Osteoblast (primary cell): ENCODE data around the gene ZNF317. TPM values are rescaled to one million over a fixed set of nuclear protein-coding genes. Genes with fewer than 3 reads are reported as not detected.
"Not testable (repeated sequence)": the region's sequence is repeated elsewhere in the genome, so short reads cannot be mapped to it uniquely, and the experiment has no call there.

Experiments used
- DNase-seq: peaks from one replicate; pipeline ENCODE4 v3.0.0; 2011; ENCODE audit warnings: low spot score, mixed read lengths; ENCODE audit not compliant: insufficient read length; ENCODE audit errors: missing footprints
- H2AFZ ChIP-seq: 2 replicates; pipeline ENCODE4 v1.6.0; 2011; ENCODE audit warnings: mild to moderate bottlenecking, low read length
- H3K27ac ChIP-seq: 2 replicates; pipeline ENCODE4 v1.5.1; 2011; ENCODE audit warnings: mild to moderate bottlenecking, low read depth, low read length, moderate library complexity
- H3K27me3 ChIP-seq: 2 replicates; pipeline ENCODE4 v1.6.0; 2012; ENCODE audit warnings: mild to moderate bottlenecking, control low read depth, inconsistent platforms, low read length, moderate library complexity; ENCODE audit not compliant: insufficient read depth
- H3K36me3 ChIP-seq: 2 replicates; pipeline ENCODE4 v1.5.1; 2011; ENCODE audit warnings: mild to moderate bottlenecking, low read length, control low read depth, moderate library complexity; ENCODE audit not compliant: insufficient read depth
- H3K4me1 ChIP-seq: 2 replicates; pipeline ENCODE4 v1.5.1; 2011; ENCODE audit warnings: mild to moderate bottlenecking, low read length, control low read depth, moderate library complexity; ENCODE audit not compliant: insufficient read depth
- H3K4me2 ChIP-seq: 2 replicates; pipeline ENCODE4 v1.6.0; 2011; ENCODE audit warnings: mild to moderate bottlenecking, low read length; ENCODE audit not compliant: insufficient read depth
- H3K4me3 ChIP-seq: fragments of 200-600 bp; sonication (generic); 3 replicates; pipeline ENCODE4 v1.5.1; 2012; ENCODE audit warnings: mild to moderate bottlenecking, low read length, inconsistent platforms; ENCODE audit not compliant: insufficient read depth
- H3K79me2 ChIP-seq: 2 replicates; pipeline ENCODE4 v1.6.0; 2012; ENCODE audit warnings: mild to moderate bottlenecking, low read length, control low read depth, inconsistent platforms; ENCODE audit not compliant: insufficient read depth
- H3K9me3 ChIP-seq: 2 replicates; pipeline ENCODE4 v1.5.1; 2011; ENCODE audit warnings: low read depth, low read length, control low read depth
- H4K20me1 ChIP-seq: 2 replicates; pipeline ENCODE4 v1.6.0; 2012; ENCODE audit warnings: mild to moderate bottlenecking, low read length, control low read depth; ENCODE audit not compliant: insufficient read depth
- CTCF ChIP-seq: IDR thresholded peaks from 2 replicates; pipeline ENCODE4 v1.5.1; 2011; ENCODE audit warnings: mild to moderate bottlenecking, low read depth, low read length, moderate library complexity; ENCODE audit errors: extremely low read depth
- total RNA-seq: library from RNA; depleted of rRNA; stranded (reverse); fragments of >200 nt; gene quantifications from 2 replicates; pipeline ENCODE4 v1.2.3, GENCODE V29; 2012

Gene ZNF317
- total RNA-seq, 1 donor = 20.3 TPM

GRCh38 chr19:9178901-9179300 is 38.7 kb downstream of the ZNF317 start, which contains the start of gene OR7D2:
Gene OR7D2 (plus strand): TSS chr19:9178979. CDS start chr19:9185782, 6,803 bp downstream.
- Histone ChIP-seq H3K4me2 (no peak within 1 kb of the TSS), H3K27me3 (no peaks in the 10 kb centered on the region), H3K27ac (no peak within 1 kb of the TSS), H3K36me3 (no peaks in the 10 kb centered on the region), H3K4me1 (no peaks in the 10 kb centered on the region), H3K79me2 (no peaks in the 10 kb centered on the region), H4K20me1 (no peaks in the 10 kb centered on the region), H3K4me3 (no peak within 1 kb of the TSS), H3K9me3 (no peaks in the 10 kb centered on the region), H2AFZ (no peak within 1 kb of the TSS)
- TF ChIP-seq CTCF = no peak
- DNase-seq = no peak

GRCh38 chr19:9183000-9183399 is 42.8 kb downstream of the ZNF317 start:
- no peak for DNase-seq
- no peaks in the 10 kb centered on the region for H4K20me1 ChIP-seq
- no peaks in the 10 kb centered on the region for H3K27me3 ChIP-seq

GRCh38 chr19:9187191-9187590 is 47.0 kb downstream of the ZNF317 start:
- Histone ChIP-seq H3K27me3 (no peaks in the 10 kb centered on the region), H3K27ac (no peak overlapping the region), H3K36me3 (no peaks in the 10 kb centered on the region), H3K4me1 (no peaks in the 10 kb centered on the region), H2AFZ (no peak overlapping the region), H3K4me3 (no peak overlapping the region), H3K79me2 (no peaks in the 10 kb centered on the region), H3K4me2 (no peak overlapping the region), H4K20me1 (no peaks in the 10 kb centered on the region), H3K9me3 (no peaks in the 10 kb centered on the region)
- no peak for DNase-seq
- no peak for TF ChIP-seq CTCF

More at GRCh38 chr19:9183000-9183399, 42.8 kb downstream of the ZNF317 start:
- H3K36me3 ChIP-seq = no peaks in the 10 kb centered on the region
- TF ChIP-seq CTCF = no peak
- H3K9me3 ChIP-seq = no peaks in the 10 kb centered on the region
- H2AFZ ChIP-seq = no peak overlapping the region
- no peaks in the 10 kb centered on the region for H3K79me2 ChIP-seq
- no peak overlapping the region for H3K27ac ChIP-seq
- no peak overlapping the region for H3K4me3 ChIP-seq
- H3K4me2 ChIP-seq = no peak overlapping the region
- no peaks in the 10 kb centered on the region for H3K4me1 ChIP-seq

- Histone ChIP-seq H3K27ac (no peak overlapping the region), H3K4me3 (no peak overlapping the region), H3K27me3 (no peaks in the 10 kb centered on the region), H3K4me1 (no peaks in the 10 kb centered on the region), H3K4me2 (no peak overlapping the region), H2AFZ (no peak overlapping the region), H3K9me3 (no peaks in the 10 kb centered on the region), H3K36me3 (no peaks in the 10 kb centered on the region), H4K20me1 (no peaks in the 10 kb centered on the region), H3K79me2 (no peaks in the 10 kb centered on the region)
- TF ChIP-seq CTCF = no peak
- no peak for DNase-seq
Observed at GRCh38 chr19:9189535-9189934, 49.3 kb downstream of the ZNF317 start.

GRCh38 chr19:9198044-9198443 is 57.8 kb downstream of the ZNF317 start:
- H3K9me3 ChIP-seq, H2AFZ ChIP-seq, H3K36me3 ChIP-seq, H4K20me1 ChIP-seq, H3K27me3 ChIP-seq, H3K4me1 ChIP-seq, H3K4me3 ChIP-seq, H3K27ac ChIP-seq, H3K4me2 ChIP-seq, H3K79me2 ChIP-seq, DNase-seq: not testable (repeated sequence)
